AG10803 (cell line): ENCODE data around the gene PRSS16.
"Not testable (repeated sequence)": the region's sequence is repeated elsewhere in the genome, so short reads cannot be mapped to it uniquely, and the experiment has no call there.

Source experiments
- DNase-seq: peaks from one replicate; pipeline ENCODE4 v3.0.0; 2010; ENCODE audit warnings: low read depth
- H3K4me3 ChIP-seq: 2 replicates; pipeline ENCODE4 v1.5.1; 2011; ENCODE audit warnings: mild to moderate bottlenecking, low read length, control low read depth
- CTCF ChIP-seq: conservative IDR thresholded peaks from 2 replicates; pipeline ENCODE4 v1.5.1; 2011; ENCODE audit warnings: mild to moderate bottlenecking, low read length, control low read depth, inconsistent platforms

Gene PRSS16

DNA sequence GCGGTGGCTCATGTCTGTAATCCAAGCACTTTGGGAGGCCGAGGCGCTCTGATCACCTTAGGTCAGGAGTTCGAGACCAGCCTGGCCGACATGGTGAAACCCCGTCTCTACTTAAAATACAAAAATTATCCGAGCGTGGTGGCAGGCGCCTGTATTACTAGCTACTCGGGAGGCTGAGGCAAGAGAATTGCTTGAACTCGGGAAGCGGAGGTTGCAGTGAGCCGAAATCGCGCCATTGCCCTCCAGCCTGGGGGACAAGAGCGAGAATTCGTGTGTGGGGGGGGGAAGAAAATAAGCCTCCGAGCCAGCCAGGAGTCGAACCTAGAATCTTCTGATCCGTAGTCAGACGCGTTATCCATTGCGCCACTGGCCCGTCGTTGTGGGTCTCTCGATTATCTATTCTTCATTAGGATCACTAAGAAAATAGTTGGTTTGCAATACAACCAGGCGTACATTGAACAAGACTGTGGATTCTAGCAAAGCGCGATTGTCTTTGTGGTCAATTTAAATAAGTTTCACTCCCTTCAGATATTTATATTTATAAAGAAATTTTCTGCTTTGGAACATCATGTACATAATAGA, 33.9 kb upstream of the PRSS16 start:
- DNase-seq = no peak
- H3K4me3 ChIP-seq = no peak overlapping the region
- no peak for TF ChIP-seq CTCF

DNA sequence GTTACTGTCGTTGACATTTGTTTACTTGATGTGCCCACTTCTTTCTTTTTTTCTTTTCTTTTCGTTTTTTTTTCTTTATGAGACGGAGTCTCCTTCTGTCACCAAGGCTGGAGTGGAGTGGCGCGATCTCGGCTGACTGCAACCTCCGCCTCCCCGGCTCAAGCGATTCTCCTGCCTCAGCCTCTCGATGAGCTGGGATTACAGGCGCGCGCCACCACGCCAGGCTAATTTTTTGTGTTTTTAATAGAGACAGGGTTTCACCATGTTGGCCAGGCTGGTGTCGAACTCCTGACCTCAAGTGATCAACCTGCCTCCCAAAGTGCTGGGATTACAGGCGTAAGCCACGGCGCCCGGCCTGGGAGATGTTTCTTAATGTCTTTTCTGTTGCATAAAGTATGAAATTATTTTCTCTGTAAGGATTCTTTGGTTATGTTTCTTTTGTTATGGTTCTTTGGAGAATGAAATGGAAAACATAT, 33.3 kb upstream of the PRSS16 start:
- DNase-seq = no peak
- no peak for TF ChIP-seq CTCF
- H3K4me3 ChIP-seq = no peak overlapping the region

GRCh38 chr6:27216874-27217273, 30.6 kb upstream of the PRSS16 start:
- no peak for TF ChIP-seq CTCF
- H3K4me3 ChIP-seq = no peak overlapping the region

GRCh38 chr6:27222971-27223370, 24.5 kb upstream of the PRSS16 start:
- not testable (repeated sequence) for H3K4me3 ChIP-seq, DNase-seq

More at GRCh38 chr6:27216874-27217273, 30.6 kb upstream of the PRSS16 start:
- no peak for DNase-seq

GRCh38 chr6:27224729-27225128, 22.8 kb upstream of the PRSS16 start:
- DNase-seq = no peak
- H3K4me3 ChIP-seq = no peak overlapping the region
- TF ChIP-seq CTCF = no peak

DNA sequence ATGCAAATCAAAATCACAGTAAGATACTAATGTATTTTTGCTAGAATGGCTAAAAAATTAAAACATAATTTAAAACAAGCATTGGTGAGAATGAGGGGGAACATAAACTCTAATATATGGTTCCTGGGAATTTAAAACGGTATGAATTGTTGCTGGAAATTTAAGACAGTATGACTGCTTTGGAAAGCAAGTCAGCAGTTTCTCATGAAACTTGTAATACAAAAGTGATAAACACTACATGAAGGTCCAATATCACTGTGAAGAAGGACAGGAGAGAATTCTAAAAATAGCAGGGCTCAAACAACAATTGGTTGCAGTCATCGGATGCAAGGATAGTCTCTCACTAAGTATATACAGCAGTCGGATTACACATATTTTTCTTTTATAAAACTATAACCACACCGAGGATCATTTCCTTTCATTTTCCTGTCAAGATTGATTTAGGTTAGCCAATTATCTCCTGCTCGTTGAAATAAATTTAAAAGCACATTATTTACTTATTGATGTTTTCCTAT, 18.5 kb upstream of the PRSS16 start:
- DNase-seq = no peak
- no peak for TF ChIP-seq CTCF
- H3K4me3 ChIP-seq = no peak overlapping the region

- no peak for DNase-seq
- no peak for TF ChIP-seq CTCF
- no peak overlapping the region for H3K4me3 ChIP-seq
Measured at GRCh38 chr6:27230758-27231111, 16.8 kb upstream of the PRSS16 start.
